Upper lobe of left lung (tissue), 6 donors: Measurements from ENCODE around the gene RNF11. TPM values are rescaled to one million over a fixed set of nuclear protein-coding genes. Genes with fewer than 3 reads are reported as not detected.

Experiments used
- ATAC-seq, 2 donors: fragments of 200-7000 bp; cut with Tn5 transposase; one replicate each; pipeline ENCODE4 v1.9.1; 2022; ENCODE audit warnings: mild to moderate bottlenecking in 2 of 2, moderate library complexity in 2 of 2; ENCODE audit not compliant: low FRiP score in 2 of 2
- DNase-seq, 2 donors: peaks; one replicate each; pipeline ENCODE4 v3.0.0-alpha.2; 2019 to 2020
- H3K27ac ChIP-seq, 4 donors: fragments of 200-600 bp; sonication (generic); one replicate each; pipeline ENCODE4 v1.5.1; 2016 to 2019
- H3K27me3 ChIP-seq, 4 donors: fragments of 200-600 bp; sonication (generic); one replicate each; pipeline ENCODE4 v1.5.1; 2017 to 2019
- H3K36me3 ChIP-seq, 4 donors: fragments of 200-600 bp; sonication (generic); one replicate each; pipeline ENCODE4 v1.5.1; 2016 to 2019
- H3K4me1 ChIP-seq, 4 donors: fragments of 200-600 bp; sonication (generic); one replicate each; pipeline ENCODE4 v1.5.1; 2018 to 2019
- H3K4me3 ChIP-seq, 4 donors: fragments of 200-600 bp; sonication (generic); one replicate each; pipeline ENCODE4 v1.5.1; 2017 to 2019; ENCODE audit warnings: mild to moderate bottlenecking in 2 of 4, moderate library complexity in 1 of 4
- H3K9me3 ChIP-seq, 4 donors: fragments of 200-600 bp; sonication (generic); one replicate each; pipeline ENCODE4 v1.5.1; 2018 to 2019
- EP300 ChIP-seq, 4 donors: sonication (generic); formaldehyde crosslinking; IDR thresholded peaks; one replicate each; pipeline ENCODE4 v1.5.1; 2017; ENCODE audit warnings: antibody characterized with exemption in 4 of 4, control low read depth in 2 of 4
- POLR2A ChIP-seq, 4 donors: fragments of 450-650 bp; IDR thresholded peaks; one replicate each; pipeline ENCODE4 v1.5.1; 2016 to 2017; ENCODE audit warnings: antibody characterized with exemption in 4 of 4, mild to moderate bottlenecking in 2 of 4
- POLR2AphosphoS5 ChIP-seq, 2 donors: sonication (generic); formaldehyde crosslinking; IDR thresholded peaks; one replicate each; pipeline ENCODE4 v1.5.1; 2017; ENCODE audit warnings: antibody characterized with exemption in 2 of 2
- WGBS, 2 donors: methylation state at CpG; one replicate each; pipeline ENCODE4 v1.1.5; 2017 to 2018; 5-methylcytosine and 5-hydroxymethylcytosine counted together
- total RNA-seq, 6 donors: library from RNA; depleted of rRNA in 4 of 6; stranded (reverse); fragments of >200 nt in 4 of 6; gene quantifications; one replicate each; pipeline versions ENCODE4 v1.1.0 to v1.2.1, GENCODE V29; 2016 to 2021
- TF ChIP-seq, protein P1 (sequence below), 6 experiments: fragments of 450-650 bp in 4 of 6; fragments of 200-600 bp in 2 of 6; sonication (generic) in 2 of 6; IDR thresholded peaks; one replicate each; pipeline ENCODE4 v1.5.1; 2016 to 2019; ENCODE audit warnings: antibody characterized with exemption in 6 of 6
- donor health status: DM: no; HTN: no; CAD: no; lungs with moderate emphysema.
- donor health status: DM: no; HTN: yes; CAD: no; lungs with severe emphysema.

Gene RNF11
- total RNA-seq, 6 donors from 2014 or later: 26.2 to 125 (median 78.8) TPM

DNA sequence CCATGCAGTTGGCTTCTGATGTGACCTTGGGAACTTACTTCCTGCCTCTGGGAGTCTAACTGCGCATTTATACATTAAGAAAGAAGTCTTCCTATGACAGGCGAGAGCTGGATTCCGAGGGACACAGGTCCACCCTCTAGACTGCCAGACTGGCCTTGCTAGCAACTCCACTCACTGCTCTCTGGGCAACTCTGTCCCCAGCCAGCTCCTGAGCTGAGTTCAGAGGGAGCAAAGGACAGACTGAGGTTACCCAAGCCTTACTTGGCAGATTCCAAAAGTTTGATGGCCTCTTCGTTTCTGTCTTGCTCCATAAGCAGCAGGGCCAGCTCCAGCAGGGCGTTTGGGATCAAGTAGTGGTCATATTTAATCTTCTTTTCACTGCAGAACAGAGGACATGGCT, 52.5 kb downstream of the RNF11 start:
- Histone ChIP-seq H3K36me3 (peaks cover 0 to 3% (median 1%) of the 10 kb centered on the region in 4 donors), H3K9me3 (no peaks in the 10 kb centered on the region), H3K4me3 (no peak overlapping the region), H3K4me1 (peaks cover 0 to 11% (median 3%) of the 10 kb centered on the region in 4 donors), H3K27ac (no peak overlapping the region), H3K27me3 (no peaks in the 10 kb centered on the region)
- ATAC-seq (no peak), DNase-seq (no peak)
- WGBS, 2 donors: 91 to 100% methylated on average over 2 to 5 of the region's 5 CpGs
- TF ChIP-seq EP300 (IDR thresholded peaks at IDR 0.05) (no peak), POLR2AphosphoS5 (IDR thresholded peaks at IDR 0.05) (no peak), POLR2A (IDR thresholded peaks at IDR 0.05) (no peak)
- TF ChIP-seq, protein P1, sequence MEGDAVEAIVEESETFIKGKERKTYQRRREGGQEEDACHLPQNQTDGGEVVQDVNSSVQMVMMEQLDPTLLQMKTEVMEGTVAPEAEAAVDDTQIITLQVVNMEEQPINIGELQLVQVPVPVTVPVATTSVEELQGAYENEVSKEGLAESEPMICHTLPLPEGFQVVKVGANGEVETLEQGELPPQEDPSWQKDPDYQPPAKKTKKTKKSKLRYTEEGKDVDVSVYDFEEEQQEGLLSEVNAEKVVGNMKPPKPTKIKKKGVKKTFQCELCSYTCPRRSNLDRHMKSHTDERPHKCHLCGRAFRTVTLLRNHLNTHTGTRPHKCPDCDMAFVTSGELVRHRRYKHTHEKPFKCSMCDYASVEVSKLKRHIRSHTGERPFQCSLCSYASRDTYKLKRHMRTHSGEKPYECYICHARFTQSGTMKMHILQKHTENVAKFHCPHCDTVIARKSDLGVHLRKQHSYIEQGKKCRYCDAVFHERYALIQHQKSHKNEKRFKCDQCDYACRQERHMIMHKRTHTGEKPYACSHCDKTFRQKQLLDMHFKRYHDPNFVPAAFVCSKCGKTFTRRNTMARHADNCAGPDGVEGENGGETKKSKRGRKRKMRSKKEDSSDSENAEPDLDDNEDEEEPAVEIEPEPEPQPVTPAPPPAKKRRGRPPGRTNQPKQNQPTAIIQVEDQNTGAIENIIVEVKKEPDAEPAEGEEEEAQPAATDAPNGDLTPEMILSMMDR (IDR thresholded peaks at IDR 0.05): no peak

DNA sequence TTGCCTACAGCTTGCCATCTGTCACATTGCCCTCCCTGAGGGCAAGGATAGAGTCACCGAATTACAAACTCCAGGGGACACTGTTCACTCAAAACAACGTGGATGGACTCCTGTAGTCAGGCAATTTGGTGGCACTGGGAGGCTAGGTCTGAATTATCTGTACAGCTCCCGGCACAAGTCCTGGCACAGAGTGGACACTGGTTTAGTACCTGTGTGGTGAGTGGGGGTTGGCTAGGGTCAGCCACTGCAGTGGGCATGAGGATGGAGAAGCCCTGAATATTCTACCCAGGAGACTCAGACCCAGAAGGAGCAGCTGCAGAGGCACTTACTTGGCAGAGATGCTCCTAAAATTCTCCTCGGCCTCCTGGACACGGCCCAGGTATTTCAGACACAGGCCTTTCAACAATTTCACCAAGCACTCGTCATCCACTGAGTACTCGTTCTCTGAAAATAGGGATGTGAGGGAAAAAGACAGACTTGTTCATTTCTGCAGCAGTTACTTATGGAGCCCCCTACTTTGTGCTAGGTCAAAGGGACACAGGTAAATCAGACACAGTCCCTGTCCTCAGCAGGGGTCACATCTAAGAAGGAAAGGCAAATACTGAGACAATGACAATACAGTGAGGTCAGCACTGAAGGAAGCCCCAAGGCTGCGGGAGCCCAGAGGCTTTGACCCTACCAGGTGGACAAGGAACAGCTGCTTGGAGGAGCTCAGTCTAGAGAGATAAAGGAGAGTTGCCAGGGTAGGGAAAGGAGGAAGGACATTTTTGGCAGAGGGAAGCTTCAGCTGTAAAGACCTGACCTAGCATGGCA, 53.8 kb downstream of the RNF11 start:
- no peaks in the 10 kb centered on the region for H3K9me3 ChIP-seq
- TF ChIP-seq POLR2A (IDR thresholded peaks at IDR 0.05): no peak
- TF ChIP-seq, protein P1 (IDR thresholded peaks at IDR 0.05): no peak
- TF ChIP-seq EP300 (IDR thresholded peaks at IDR 0.05): no peak
- TF ChIP-seq POLR2AphosphoS5 (IDR thresholded peaks at IDR 0.05): no peak
- peaks cover 0 to 3% (median 1%) of the 10 kb centered on the region in 4 donors for H3K36me3 ChIP-seq
- WGBS, 2 donors: 77 to 91% methylated on average over 7 to 8 of the region's 8 CpGs
- no peaks in the 10 kb centered on the region for H3K27me3 ChIP-seq
- no peak overlapping the region for H3K27ac ChIP-seq
- DNase-seq (no peak), ATAC-seq (no peak)
- no peak overlapping the region for H3K4me3 ChIP-seq
- H3K4me1 ChIP-seq: peaks cover 0 to 3% (median 0%) of the 10 kb centered on the region in 4 donors

DNA sequence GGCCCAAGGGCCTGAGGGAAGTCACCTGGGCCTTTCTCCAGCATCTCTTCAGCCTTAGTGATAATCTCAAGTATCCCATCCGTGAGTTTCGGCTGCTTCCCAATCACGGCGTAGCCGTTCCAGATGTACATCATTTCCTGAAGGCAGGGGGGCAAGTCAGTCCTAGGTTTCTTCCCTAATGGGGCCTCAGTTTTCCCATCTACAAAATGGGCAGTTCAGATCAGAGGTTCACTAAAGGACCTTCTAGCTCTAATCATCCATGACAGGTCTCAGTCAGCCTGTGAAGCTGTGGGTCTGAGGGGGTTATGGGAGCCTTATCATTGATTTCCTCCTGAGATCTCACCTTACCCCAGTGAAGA, 54.4 kb downstream of the RNF11 start:
- no peak for DNase-seq
- 89 to 94% methylated on average over 5 of the region's 5 CpGs for WGBS, 2 donors
- TF ChIP-seq POLR2AphosphoS5 (IDR thresholded peaks at IDR 0.05) (no peak), EP300 (IDR thresholded peaks at IDR 0.05) (no peak), POLR2A (IDR thresholded peaks at IDR 0.05) (no peak)
- TF ChIP-seq, protein P1 (IDR thresholded peaks at IDR 0.05): no peak
- ATAC-seq: no peak
- Histone ChIP-seq H3K9me3 (no peaks in the 10 kb centered on the region), H3K4me1 (no peaks in the 10 kb centered on the region), H3K36me3 (peaks cover 0 to 3% (median 1%) of the 10 kb centered on the region in 4 donors), H3K27me3 (no peaks in the 10 kb centered on the region), H3K4me3 (no peak overlapping the region), H3K27ac (no peak overlapping the region)

DNA sequence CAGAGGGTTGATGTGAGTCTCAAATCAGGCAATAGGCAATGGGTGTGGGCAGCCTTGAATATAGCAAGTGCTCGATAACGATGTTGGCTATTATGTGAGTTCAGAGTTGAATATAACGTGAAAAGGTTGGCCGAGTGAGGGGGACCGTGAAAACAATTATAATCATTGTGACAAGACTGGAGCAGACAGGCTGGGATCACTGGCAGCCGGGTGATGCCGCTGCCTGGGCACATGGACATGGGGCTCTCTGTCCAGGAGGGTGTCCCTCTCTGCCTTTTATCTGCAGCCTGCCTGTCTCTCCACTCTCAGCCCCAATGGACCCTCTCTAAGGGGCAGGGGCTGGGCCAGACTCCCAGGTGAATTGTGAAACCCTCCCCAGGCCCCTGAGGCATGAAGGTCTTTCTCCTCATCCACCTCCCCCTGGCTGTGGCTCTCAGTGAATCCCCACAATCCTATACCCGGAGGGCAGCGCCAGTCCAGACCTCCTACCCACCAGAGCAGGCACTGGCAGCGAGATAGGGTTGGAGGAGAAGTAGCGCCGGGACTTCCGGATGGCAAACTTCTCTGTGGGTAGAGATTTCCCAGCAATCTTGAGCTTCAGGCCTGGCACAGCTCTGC, 57.9 kb downstream of the RNF11 start:
- TF ChIP-seq EP300 (IDR thresholded peaks at IDR 0.05): no peak
- no peak for TF ChIP-seq POLR2AphosphoS5 (IDR thresholded peaks at IDR 0.05)
- TF ChIP-seq POLR2A (IDR thresholded peaks at IDR 0.05): no peak
- TF ChIP-seq, protein P1 (IDR thresholded peaks at IDR 0.05): no peak
- H3K4me3 ChIP-seq: no peak overlapping the region
- WGBS, 2 donors: 88 to 93% methylated on average over 13 of the region's 13 CpGs
- peaks cover 11 to 20% (median 14%) of the 10 kb centered on the region in 4 donors for H3K4me1 ChIP-seq
- no peaks in the 10 kb centered on the region for H3K9me3 ChIP-seq
- H3K27me3 ChIP-seq: no peaks in the 10 kb centered on the region
- H3K36me3 ChIP-seq: no peaks in the 10 kb centered on the region
- no peak for ATAC-seq
- no peak overlapping the region for H3K27ac ChIP-seq
- no peak for DNase-seq
